ENCODE data around the gene OR6J1.
"Not testable (repeated sequence)": the region's sequence is repeated elsewhere in the genome, so short reads cannot be mapped to it uniquely, and the experiment has no call there.

Gene OR6J1

DNA sequence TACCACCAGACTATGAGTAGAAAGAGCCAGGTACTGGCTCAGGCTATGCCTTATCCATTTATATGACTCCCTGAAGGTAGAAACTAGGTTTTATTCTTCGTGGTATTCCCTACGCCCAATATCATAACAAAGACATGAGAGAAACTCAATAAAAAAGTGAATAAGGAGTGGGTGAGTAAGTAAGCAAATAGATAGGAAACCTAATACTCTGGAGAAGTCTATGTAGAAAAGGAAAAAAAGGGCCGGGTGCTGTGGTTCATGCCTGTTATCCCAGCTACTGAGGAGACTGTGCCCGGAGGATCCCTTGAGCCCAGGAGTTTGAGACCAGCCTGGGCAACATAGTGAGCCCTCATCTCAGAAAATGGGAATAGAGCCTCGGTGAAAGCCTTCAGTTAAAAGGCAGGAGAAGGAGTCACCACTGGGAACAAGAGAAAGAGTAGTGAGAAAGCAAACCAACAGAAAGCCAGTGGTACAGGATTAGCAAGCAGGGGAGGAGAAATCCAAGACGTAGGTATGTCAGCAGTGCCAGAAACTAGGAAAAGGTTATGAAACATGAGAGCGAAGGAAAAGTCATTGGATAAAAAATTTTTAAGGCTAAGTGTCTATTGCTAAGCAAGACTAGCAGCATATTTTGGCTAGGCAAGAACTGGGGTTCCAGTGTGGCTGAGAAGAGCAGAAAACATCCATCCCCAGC, 6.0 kb upstream of the OR6J1 start:
- DNase-seq, result no peak

DNA sequence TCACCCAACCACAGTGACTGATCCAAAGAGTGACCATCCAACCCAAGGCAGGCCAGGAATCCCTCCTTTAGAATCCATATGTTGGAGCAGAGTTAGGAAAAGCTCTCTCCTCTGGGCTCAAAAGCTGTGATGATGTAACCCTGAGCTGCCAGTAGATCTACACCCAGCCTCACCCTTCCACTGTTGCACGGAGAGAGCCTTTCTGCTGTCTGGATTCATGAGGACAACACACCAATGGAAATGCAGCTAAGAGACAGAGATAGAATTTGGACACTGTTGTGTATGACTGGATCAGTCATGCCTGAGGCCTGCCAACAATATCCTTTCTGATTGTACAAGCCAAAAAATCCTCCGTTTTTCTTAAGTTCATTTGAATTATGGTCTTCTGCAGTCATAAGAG, 4.4 kb upstream of the OR6J1 start:
- DNase-seq, result no peak

DNA sequence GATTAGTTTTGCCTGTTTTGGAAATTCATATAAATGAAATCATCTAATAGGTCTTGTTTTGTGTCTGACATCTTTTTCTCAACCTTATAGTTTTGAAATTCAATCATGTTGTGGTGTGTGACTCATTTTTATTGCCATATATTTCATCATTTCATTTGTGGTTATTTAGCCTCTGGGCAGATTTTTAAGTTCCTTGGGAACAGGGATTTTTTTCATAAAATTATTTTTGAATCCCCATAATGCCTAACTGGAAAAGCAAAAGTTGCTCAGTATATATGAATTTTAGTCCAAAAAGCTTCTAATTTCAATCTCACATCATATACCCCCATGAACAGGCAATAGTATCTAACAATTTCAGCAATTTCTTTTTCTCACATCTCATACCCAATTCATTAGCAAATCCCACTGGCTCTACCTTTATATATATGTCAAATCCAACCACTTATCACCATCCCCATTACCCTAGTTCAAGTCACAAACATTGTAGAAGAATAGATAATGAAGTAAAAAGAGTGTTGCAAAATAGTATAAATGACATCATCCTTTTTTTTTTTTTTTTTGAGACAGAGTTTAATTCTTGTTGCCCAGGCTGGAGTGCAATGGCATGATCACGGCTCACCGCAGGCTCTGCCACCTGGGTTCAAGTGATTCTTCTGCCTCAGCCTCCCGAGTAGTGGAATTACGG, 2.6 kb upstream of the OR6J1 start:
- DNase-seq, result no peak

DNA sequence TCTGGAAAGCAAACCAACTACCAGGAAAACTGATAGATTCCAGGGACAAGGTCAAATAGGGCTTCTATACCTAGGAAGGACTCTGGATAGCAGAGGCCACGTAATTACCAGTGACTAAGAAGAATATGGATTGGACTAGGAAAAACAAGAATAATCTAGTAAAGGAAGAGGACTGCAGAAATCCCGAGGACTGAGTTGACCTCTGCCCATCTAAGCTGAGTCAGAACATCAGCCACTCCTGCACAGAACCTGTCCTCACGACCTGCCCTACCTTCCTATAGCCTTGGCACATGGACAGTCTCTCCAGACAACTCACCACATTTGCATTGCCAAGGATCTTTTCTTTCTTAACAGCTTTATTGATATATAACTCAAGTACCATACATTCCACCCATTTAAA, 2.3 kb downstream of the OR6J1 start:
- no peak for DNase-seq

DNA sequence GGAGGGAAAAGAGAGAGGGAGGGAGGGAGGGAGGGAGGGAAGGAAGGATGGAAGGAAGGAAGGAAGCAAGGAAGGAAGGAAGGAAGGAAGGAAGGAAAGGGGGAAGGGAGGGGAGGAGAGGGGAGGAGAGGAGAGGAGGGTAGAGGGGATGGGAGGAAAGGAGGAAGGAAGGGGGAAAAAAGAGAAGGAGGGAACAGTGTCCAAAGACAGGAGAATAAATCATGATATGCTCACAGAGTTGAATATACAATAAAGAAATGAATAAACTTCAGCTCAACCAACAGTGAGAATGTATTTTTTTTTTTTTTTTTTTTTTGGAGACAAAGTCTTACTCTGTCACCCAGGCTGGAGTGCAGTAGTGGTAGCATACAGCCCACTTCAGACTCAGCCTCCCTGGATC, 4.0 kb downstream of the OR6J1 start:
- DNase-seq, result no peak

DNA sequence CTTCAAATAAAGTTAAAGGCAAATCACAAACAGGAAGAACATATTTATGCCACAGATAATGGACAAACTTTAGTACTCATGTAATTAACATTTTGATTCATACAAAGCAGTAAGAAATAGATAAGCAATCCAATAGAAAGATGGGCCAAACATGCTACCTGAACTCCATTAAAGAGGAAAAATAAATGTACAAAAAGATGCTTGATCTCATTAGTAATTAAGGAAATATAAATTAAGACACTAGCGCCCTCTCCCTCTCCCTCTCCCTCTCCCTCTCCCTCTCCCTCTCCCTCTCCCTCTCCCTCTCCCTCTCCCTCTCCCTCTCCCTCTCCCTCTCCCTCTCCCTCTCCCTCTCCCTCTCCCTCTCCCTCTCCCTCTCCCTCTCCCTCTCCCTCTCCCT, 8.2 kb downstream of the OR6J1 start:
- not testable (repeated sequence) for DNase-seq

DNA sequence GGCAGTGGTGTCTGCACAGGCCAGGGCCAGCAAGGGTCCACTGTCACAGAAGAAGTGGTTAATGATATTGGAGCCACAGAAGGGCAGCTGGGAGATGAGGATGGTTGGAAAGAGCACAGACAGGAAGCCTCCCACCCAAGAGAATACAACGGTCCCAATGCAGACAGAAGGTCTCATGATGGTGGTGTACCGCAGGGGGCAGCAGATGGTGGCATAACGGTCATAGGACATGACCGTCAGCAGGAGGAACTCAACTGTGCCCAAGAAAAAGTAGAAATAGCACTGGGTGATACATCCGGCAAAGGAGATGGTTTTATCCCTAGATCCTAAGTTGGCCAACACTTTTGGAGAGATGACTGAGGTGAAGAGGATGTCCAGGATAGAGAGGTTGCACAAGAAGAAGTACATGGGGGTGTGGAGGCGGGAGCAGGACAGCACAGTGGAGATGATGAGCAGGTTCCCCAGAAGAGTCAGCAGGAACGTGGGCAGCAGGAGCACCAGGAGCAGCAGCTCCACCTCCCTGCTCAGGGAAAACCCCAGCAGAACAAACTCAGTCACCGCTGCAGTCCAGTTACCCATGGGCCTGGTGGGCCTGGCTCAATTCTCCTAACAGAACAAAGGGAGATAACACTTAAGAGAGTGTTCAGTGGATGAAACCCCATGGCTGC, 9.8 kb downstream of the OR6J1 start:
- no peak for DNase-seq

DNA sequence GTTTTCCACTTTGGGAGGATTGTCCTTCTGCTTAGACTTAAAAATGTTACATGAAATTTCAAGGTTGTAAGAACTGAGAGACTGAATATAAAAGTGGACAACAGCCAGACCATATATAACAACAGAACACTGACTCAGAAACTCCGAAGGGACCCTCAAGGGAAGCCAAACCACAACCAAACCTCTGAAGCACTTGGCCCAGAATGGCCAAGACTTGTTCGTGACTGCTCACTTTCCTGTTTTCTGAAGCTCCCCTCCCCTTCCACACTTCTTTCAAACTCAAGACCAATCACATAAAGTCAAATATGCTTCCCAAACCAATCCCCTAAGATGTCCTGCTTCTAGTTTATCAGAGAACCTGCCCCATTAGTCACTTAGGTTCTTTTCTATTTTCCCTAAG, 13.7 kb downstream of the OR6J1 start:
- no peak for DNase-seq

DNA sequence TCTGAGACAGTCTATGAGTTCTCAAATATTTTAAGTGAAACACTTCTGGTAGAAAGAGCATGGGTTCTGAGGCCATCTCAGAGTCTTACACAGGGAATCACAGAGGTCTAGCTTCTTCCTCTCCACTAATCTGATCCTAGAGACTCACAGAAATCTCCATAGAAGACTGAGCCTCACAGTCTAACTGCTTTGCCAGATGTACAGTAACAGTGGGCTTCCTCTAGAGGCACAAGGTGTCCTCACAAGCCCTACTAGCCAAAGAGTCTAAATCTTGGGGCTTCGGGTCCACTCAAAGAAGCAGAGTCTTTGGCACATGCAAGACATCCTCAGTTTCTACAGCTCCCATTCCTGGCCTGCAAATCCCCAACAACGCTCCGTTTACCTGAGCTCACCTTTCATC, 14.1 kb downstream of the OR6J1 start:
- no peak for DNase-seq

DNA sequence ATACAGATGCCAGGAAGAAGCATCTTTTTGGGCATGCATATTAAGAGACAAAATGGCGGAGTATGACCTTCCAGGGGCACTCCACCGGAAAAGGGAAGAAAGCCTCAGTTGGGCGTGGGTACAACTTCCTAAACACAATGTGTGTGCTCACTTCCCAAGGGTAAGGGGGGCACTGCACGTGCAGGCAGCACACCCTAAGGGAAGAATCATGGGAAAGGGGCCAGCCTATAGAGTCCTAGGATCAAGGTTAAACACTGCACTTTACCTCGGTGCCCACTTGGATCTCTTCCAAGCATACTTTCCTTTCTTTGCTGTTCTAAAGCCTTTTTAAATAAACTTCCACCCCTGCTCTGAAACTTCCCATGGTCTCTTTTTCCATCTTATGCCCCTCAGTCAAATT, 14.8 kb downstream of the OR6J1 start:
- no peak for DNase-seq

DNA sequence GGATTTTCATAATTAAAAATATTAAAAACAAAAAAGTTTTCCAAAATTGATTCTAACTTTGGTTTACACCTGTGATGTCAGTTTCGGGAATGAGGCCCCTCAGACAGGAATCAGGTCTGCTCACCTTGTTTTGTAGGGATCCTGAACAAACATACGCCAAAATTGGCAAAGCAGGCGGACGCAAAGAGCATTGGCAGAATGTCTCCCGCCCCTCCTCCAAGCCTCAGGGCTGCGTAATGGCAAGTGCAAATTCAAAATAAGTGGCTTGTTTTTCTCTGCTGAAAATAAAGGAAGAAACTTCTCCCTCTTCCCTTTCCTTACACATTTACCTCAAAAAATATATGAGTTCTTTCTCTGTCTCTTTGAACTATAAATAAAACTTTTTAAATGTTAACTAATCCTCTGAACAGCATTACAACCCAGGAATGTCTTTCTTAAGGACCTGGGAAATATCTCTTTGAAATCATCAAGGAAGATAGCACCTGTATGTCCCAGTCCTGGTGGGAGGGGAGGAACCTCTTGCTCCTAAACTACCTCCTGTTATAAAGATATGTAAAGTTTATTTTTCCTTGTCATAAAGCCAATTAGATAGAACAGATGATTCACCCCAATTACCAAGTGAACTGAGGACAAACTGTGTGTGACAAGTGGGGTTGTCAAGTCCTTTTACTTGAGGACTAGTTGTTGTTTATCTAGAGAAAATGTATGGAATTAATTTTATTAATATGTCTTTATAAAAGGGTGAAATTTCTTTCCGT, 16.5 kb downstream of the OR6J1 start:
- DNase-seq, result no peak

DNA sequence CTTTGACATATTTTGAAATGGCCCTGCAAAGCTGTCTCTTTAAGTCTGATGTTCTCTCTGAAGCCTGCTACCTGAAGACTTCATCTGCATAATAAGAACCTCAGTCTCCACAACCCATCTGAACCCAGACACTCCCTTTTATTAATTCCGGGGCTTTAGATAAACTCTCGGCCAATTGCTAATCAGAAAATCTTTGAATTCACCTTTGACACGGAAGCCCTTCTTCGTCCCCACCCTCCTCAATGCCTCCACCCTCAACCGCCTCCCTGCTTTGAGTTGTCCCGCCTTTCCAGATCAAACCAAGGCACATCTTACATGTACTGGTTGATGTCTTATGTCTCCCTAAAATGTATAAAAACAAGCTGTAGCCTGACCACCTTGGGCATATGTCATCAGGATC, 17.6 kb downstream of the OR6J1 start:
- no peak for DNase-seq

DNA sequence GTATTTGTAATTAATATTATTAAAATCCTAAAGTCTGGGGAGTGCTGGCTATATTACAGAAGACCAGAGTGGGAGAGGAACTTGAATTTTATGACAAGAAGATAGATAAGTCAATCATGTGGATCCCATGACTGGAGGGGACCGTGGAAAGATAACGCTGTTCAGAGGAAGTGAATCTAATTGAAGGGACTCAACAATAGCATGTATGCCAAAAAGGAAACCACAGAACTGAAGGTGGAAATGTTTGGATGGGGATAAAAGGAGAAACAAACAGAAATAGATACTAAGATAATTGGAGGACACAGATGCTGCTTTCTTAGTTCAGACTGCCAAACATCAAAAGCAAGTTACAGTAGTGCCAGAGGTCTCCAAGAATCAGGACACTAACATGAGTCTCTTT, 21.1 kb downstream of the OR6J1 start:
- no peak for DNase-seq

DNA sequence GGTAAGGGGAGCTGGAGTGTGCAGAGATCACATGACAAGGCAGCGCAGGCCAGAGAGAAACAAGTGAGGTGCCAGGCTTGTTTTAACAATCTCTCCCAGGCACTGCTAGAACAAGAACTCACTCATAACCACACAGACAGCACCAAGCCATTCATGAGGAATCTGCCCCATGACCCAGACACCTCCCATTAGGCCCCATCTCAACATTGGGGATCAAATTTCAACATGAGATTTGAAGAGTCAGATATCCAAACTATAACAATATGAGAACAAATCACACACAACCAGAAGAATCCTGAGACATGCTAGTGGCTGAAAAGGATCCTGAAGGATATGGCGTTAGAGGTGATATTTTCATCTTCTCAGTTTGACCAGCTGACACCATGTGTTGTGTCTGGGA, 21.9 kb downstream of the OR6J1 start:
- no peak for DNase-seq

DNA sequence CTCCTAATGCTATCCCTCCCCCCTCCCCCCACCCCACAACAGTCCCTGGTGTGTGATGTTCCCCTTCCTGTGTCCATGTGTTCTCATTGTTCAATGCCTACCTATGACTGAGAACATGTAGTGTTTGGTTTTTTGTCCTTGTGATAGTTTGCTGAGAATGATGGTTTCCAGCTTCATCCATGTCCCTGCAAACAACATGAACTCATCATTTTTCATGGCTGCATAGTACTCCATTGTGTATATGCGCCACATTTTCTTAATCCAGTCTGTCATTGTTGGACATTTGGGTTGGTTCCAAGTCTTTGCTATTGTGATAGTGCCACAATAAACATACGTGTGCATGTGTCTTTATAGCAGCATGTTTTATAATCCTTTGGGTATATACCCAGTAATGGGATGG, 28.4 kb downstream of the OR6J1 start:
- not testable (repeated sequence) for DNase-seq

DNA sequence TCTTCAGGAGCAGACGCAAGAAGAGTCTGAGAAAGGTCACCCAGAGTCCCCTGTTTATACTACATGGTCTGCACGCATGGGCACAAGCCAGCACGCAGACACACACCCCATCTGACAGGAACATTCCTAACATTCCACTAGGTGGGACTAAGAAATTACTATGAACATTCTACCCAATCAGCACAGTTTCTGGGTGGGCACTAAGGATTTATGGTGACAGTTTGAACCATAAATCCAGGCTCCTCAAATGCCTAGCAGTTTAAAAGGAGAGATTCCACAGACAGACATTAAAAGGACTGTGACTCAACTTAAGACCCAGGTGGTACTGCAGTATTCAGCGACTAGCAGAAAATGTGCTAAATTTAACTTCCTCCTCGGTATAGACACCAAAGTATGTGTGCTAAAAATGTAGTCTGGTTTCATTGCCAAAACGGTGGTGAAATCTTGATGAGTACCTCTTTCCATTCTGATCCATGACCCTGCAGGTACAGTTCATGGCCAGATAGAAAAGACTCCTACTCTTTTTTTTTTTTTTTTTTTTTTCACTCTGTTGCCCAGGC, 29.8 kb downstream of the OR6J1 start:
- no peak for DNase-seq

DNA sequence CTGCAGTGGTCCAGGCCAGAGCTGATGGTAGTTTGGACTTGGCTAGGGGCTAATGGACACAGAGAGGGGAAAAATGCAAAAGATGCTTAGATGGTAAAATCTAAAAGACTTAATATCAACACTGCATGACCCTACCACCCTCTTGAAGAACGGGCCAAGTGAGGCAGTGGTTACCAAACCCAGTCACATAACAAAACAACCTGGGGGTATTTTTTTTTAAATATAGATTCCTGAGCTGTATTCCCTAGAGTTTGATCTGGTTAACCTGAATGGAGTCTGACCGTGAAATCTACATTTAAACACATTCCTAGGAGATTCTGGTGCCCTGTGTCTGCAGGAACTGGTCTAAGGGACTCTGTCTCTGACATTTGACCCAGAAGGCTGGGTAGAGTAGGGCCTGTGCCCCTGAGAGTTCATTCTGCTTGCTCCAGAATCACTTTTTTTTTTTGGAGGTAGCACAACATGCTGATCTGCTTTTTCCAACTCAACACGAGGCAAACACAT, 30.4 kb downstream of the OR6J1 start:
- DNase-seq, result no peak

DNA sequence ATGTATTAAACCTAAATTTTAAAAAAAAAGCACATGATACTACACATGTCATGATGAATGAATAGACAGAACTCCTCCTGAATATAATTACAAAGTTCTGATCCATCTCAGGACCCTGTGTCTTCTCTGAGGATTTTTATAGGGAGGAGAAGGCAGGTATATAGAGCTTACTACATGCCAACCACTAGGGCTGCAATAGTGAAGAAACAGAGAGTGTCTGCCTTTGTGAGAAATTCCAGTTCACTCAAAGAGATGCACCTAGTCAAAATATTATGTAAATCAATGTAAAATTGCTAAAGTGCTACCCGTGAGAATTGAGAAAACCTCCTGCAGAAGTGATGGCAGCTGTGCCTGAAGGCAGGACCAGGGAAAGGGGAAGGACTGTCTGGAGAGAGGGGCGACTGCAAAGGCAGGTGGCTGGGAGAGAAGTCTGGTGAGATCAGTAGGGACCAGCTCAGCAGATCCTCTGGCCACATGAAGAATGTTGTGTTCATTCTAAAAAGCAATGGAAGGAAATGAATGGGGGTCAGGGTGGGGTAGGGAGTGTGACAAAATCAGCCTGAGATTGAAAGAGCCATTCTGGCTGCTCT, 31.0 kb downstream of the OR6J1 start:
- DNase-seq, result no peak

DNA sequence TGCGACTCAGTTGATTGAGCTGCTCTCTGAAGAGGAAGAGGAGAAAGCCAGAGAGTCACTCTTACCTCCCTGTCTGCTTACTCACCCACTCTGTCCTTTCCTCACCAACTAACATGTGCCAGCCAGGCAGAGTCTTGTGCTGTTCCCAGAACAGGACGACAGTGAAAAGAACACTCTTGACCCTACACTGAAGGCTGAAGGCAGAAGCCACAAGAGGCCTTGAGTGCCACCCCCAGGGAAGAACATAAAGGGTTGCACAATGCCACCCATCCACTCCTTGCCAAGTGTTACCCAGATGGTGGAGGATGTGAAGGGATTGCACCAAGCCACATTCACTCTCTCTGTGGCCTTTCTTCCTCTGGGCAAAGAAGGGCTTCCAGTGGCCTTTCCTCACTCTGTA, 33.2 kb downstream of the OR6J1 start:
- DNase-seq, result no peak

DNA sequence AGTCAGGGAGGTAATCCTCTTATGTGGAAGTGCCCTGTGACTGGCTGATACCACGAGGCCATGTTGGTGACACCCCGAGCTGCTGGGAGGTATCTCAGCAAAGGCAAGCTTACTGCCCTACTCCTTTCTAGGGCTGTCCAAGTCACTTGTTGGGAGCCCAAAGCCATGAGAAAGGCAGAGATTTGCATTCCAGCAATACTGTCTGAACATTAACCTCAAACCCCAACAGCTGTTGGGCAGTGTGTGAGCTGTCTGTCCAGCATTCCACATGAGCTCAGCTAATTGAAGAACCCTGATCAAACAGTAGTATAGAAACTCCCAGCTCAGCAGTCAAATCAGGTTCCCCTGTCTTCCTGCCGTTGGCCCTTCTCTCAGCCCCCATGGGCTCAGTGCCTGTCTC, 36.9 kb downstream of the OR6J1 start:
- DNase-seq, result no peak

DNA sequence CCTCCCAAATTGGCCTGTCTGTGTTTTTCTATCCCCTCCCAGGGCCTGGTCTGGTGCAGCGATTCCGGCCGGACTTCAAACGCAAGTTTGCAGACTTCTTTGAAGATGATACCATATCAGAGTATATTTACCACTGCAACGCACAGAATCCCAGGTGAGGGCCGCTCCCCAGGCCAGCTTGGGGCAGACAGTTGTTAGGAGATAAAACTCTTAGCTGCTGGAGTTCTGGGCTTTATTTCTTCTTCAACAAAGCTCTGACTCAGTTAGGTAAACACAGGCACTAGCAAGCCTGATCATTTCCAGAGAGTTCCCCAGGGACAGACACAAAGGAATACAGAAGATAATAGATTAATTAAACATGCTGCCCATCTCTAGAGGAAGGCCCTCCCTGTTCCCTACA, 37.8 kb downstream of the OR6J1 start:
- DNase-seq, result peak; percentile 66

DNA sequence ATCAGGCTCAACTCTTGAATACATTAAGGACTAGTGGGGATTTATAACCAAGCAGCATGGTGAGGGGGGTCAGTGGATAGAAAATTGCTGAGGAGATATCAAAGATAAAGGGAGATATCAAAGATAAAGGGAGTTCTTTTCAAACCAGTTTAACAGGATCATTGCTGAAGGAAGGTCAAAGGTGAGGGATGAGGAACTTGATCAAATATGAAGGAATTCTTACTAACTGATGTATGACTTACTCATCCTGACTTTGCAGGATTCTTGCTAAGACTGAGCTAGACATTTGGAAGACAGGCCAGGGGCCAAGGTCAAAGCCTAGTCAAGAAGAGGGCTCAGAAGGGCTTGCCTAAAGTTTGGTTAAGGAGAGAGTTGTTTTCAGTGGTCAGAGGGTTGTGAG, 41.3 kb downstream of the OR6J1 start:
- no peak for DNase-seq

DNA sequence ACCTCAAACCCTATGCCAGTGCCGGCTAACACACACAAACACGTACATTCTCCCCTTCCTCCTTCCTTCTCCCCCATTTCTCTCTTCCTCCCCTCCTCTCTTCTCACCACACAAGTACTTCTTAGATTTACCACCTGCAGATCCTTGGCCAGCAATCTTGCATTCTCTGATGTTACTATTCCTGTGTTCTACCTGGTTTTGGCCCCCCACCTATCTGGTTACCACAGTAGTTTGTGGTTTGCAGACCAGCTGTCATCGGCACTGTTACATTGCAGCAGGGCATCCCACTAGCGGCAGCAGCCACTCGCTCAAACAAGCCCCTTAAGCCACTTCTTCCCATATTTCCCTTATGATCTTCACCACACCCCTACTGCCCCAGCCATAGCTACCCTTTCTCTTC, 42.2 kb downstream of the OR6J1 start:
- no peak for DNase-seq

All from COR-L47 (cell line).